GM11168 (cell line): Measurements from ENCODE around the gene LCE1D.

Experiments used
- in situ Hi-C: fragments of 300-500 bp; cut with MboI; formaldehyde crosslinking; loops from one replicate; pipeline ENCODE4 v1.12.0; 2022; ENCODE audit warnings: low sequenced_read_pairs; ENCODE audit not compliant: unreplicated experiment

Gene LCE1D

GRCh38 chr1:152811050-152811449 is 14.5 kb downstream of the LCE1D start:
- in situ Hi-C loops, result no loop called here

GRCh38 chr1:152811671-152812070 is 15.2 kb downstream of the LCE1D start, which contains the start of gene LCE1B:
TSS of gene LCE1B (plus strand) at chr1:152811971. CDS start at chr1:152812447, 476 bp downstream.
- in situ Hi-C loops, result no loop called here

GRCh38 chr1:152817309-152817708 is 20.8 kb downstream of the LCE1D start:
- in situ Hi-C loops, result no loop called here

GRCh38 chr1:152823294-152823693 is 26.8 kb downstream of the LCE1D start:
- in situ Hi-C loops, result no loop called here

GRCh38 chr1:152824964-152825363 is 28.4 kb downstream of the LCE1D start:
- in situ Hi-C loops, result no loop called here

- in situ Hi-C loops, result no loop called here
Observed at GRCh38 chr1:152827173-152827572, 30.7 kb downstream of the LCE1D start, which contains the start of gene LCE1A. TSS of gene LCE1A (plus strand) at chr1:152827473. CDS start at chr1:152827473, 0 bp downstream.

GRCh38 chr1:152836870-152837269 is 40.3 kb downstream of the LCE1D start:
- in situ Hi-C loops, result no loop called here

GRCh38 chr1:152842556-152842955 is 46.0 kb downstream of the LCE1D start, which contains the start of gene LCE6A:
TSS of gene LCE6A (plus strand) at chr1:152842856. CDS start at chr1:152843521, 665 bp downstream.
- in situ Hi-C loops, result no loop called here
